Measurements from ENCODE around the gene HIGD1A. TPM values are rescaled to one million over a fixed set of nuclear protein-coding genes. Genes with fewer than 3 reads are reported as not detected.

Gene HIGD1A
- total and polyA plus RNA-seq, 5 donors: 179 to 348 (median 251) TPM

DNA sequence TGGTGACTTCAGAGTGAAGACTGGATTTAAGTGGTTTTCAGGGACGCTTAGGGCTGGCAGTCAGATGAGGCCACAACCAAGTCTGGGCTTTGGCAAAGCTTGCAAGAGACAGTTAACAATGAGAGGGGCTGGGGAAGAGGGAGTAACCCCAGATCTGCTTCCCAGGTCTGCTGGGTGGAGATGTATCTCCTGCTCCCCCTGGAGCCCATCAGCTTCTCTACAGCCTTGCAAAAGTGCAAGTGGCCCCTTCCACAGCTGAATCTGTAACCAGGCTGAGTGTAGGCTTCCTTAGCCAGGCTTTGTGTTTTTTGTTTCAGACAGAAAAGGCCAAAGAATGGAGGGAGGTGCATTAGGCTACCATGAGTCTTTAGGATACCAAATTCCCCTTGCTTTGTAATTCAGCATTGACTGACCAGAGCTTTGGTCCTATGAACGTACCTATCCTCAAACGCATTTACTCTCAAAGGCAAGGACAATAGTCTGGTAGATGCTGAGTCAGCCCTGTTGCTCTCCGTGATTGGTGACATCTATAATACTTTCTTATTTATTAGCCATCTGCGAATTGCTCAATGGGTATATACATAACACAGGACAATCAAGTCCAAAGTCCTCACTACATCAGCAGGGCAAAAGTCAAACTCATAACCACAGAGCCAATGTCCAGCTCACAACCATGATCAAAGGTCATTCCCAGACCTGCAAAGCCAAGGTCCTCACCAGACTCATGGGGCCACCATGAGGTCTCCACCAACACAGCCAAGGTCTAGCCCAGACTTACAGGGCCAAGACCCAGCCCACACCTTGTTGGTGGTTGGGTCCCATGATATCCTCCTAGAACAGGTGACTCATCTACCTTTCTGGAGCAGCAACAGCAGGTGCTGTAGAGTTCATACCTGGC is 48.4 kb downstream of the HIGD1A start:
- no peaks in the 10 kb centered on the region for H3K9me3 ChIP-seq (ENCODE audit: control insufficient read depth, low read length)
- H3K27ac ChIP-seq (ENCODE audit: low read length): no peak overlapping the region
- WGBS: 73% methylated on average over 5 of the region's 5 CpGs
- ATAC-seq: peak; percentile 37 to 51
- no peak for DNase-seq
- H3K27me3 ChIP-seq (ENCODE audit: control insufficient read depth, insufficient read depth): no peaks in the 10 kb centered on the region
- H3K4me3 ChIP-seq (ENCODE audit: low read length): no peak overlapping the region
- intact Hi-C loops (cut with DNase I): loop anchor here in 1 of 4 donors (10.0 kb wide), 1 partner anchor 511 kb away; no protein-coding TSS in a partner anchor
- H3K4me1 ChIP-seq (ENCODE audit: control insufficient read depth, insufficient read depth, low read length): no peaks in the 10 kb centered on the region

DNA sequence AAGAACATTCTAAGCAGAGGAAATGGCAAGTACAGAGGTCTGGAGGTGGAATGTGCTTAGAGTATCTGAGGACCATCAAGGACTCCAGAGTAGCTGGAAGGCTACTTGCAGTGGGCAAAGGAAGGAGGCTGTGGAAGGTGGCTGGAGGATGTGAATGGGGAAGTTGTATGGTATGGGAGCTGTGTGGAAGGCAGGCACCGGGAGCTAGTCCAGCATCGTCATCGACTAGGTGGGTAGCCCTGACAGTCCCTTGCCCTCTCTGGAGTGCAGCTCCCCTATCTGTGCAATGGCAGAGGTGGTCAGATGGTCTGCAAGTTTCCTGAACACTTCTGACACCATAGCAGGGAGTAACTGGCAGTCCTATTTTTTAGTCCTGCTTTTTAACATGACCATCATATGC is 50.5 kb downstream of the HIGD1A start:
- WGBS: 88% methylated on average over 3 of the region's 3 CpGs
- ATAC-seq (no peak), DNase-seq (no peak)
- no peak overlapping the region for H3K4me3 ChIP-seq (ENCODE audit: low read length)
- no peak overlapping the region for H3K27ac ChIP-seq (ENCODE audit: low read length)
- H3K27me3 ChIP-seq (ENCODE audit: control insufficient read depth, insufficient read depth): no peaks in the 10 kb centered on the region
- intact Hi-C loops (cut with DNase I): loop anchor here in 1 of 4 donors (10.0 kb wide), 1 partner anchor 509 kb away; no protein-coding TSS in a partner anchor
- no peaks in the 10 kb centered on the region for H3K9me3 ChIP-seq (ENCODE audit: control insufficient read depth, low read length)
- peaks cover 2% of the 10 kb centered on the region for H3K4me1 ChIP-seq (ENCODE audit: control insufficient read depth, insufficient read depth, low read length)

GRCh38 chr3:42752961-42753360 is 51.3 kb downstream of the HIGD1A start:
- no peak for ATAC-seq
- peaks cover 2% of the 10 kb centered on the region for H3K4me1 ChIP-seq (ENCODE audit: control insufficient read depth, insufficient read depth, low read length)
- 90% methylated on average over 4 of the region's 4 CpGs for WGBS
- no peak for DNase-seq
- no peaks in the 10 kb centered on the region for H3K9me3 ChIP-seq (ENCODE audit: control insufficient read depth, low read length)
- intact Hi-C loops (cut with DNase I): loop anchor here in 1 of 4 donors (10.0 kb wide), 1 partner anchor 508 kb away; no protein-coding TSS in a partner anchor
- no peaks in the 10 kb centered on the region for H3K27me3 ChIP-seq (ENCODE audit: control insufficient read depth, insufficient read depth)
- no peak overlapping the region for H3K4me3 ChIP-seq (ENCODE audit: low read length)
- no peak overlapping the region for H3K27ac ChIP-seq (ENCODE audit: low read length)

- no peaks in the 10 kb centered on the region for H3K9me3 ChIP-seq (ENCODE audit: control insufficient read depth, low read length)
- DNase-seq (no peak), ATAC-seq (no peak)
- H3K27me3 ChIP-seq (ENCODE audit: control insufficient read depth, insufficient read depth): no peaks in the 10 kb centered on the region
- peaks cover 2% of the 10 kb centered on the region for H3K4me1 ChIP-seq (ENCODE audit: control insufficient read depth, insufficient read depth, low read length)
- no peak overlapping the region for H3K4me3 ChIP-seq (ENCODE audit: low read length)
- no peak overlapping the region for H3K27ac ChIP-seq (ENCODE audit: low read length)
- intact Hi-C loops (cut with DNase I): loop anchor here in 1 of 4 donors (10.0 kb wide), 1 partner anchor 508 kb away; no protein-coding TSS in a partner anchor
- 97% methylated on average over 9 of the region's 9 CpGs for WGBS
Observed at GRCh38 chr3:42752441-42752840, 51.8 kb downstream of the HIGD1A start.

DNA sequence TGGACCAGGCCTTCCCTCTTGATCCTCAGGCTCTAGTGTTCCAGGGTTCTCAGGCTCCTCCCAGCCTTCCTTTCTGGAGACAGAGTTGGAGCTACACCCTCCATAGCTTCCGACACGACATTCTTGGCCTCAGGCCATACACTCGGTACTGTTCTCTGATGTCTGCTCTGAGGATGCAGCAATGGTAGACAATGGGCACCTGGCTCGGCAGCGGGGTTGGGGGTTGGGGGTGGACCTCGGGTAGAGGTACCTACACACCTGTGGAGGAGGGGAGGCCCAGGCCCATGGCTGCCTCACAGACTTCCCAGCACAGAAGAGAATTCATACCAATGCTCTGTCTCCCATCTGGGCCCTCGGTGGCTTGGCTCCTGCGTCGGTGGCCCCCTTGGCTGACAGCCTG is 52.7 kb downstream of the HIGD1A start:
- no peaks in the 10 kb centered on the region for H3K27me3 ChIP-seq (ENCODE audit: control insufficient read depth, insufficient read depth)
- H3K27ac ChIP-seq (ENCODE audit: low read length): no peak overlapping the region
- intact Hi-C loops (cut with DNase I): loop anchor here in 1 of 4 donors (10.0 kb wide), 1 partner anchor 507 kb away; no protein-coding TSS in a partner anchor
- peaks cover 8% of the 10 kb centered on the region for H3K4me1 ChIP-seq (ENCODE audit: control insufficient read depth, insufficient read depth, low read length)
- ATAC-seq (peak in 1 of 2 donors; percentile 30), DNase-seq (no peak)
- WGBS: 56% methylated on average over 9 of the region's 9 CpGs
- no peaks in the 10 kb centered on the region for H3K9me3 ChIP-seq (ENCODE audit: control insufficient read depth, low read length)
- no peak overlapping the region for H3K4me3 ChIP-seq (ENCODE audit: low read length)

GRCh38 chr3:42750834-42751233 is 53.5 kb downstream of the HIGD1A start:
- Histone ChIP-seq H3K27me3 (ENCODE audit: control insufficient read depth, insufficient read depth) (no peaks in the 10 kb centered on the region), H3K9me3 (ENCODE audit: control insufficient read depth, low read length) (no peaks in the 10 kb centered on the region), H3K27ac (ENCODE audit: low read length) (no peak overlapping the region), H3K4me1 (ENCODE audit: control insufficient read depth, insufficient read depth, low read length) (peaks cover 13% of the 10 kb centered on the region), H3K4me3 (ENCODE audit: low read length) (no peak overlapping the region)
- intact Hi-C loops (cut with DNase I): loop anchor here in 1 of 4 donors (10.0 kb wide), 1 partner anchor 506 kb away; no protein-coding TSS in a partner anchor
- ATAC-seq: no peak
- 94% methylated on average over 7 of the region's 7 CpGs for WGBS
- no peak for DNase-seq

- H3K9me3 ChIP-seq (ENCODE audit: control insufficient read depth, low read length): no peaks in the 10 kb centered on the region
- intact Hi-C loops (cut with DNase I): loop anchor here (5.0 to 10.0 kb wide), 5 partner anchors 87 to 505 kb away; partner anchors contain the start of genes NKTR (in 1 of the 4), SEC22C (in 1 of the 4) and ZBTB47 (in 1 of the 4)
- ATAC-seq (peak; percentile 7 to 19), DNase-seq (no peak)
- WGBS: 59% methylated on average over 10 of the region's 10 CpGs
- no peak overlapping the region for H3K27ac ChIP-seq (ENCODE audit: low read length)
- peaks cover 15% of the 10 kb centered on the region for H3K4me1 ChIP-seq (ENCODE audit: control insufficient read depth, insufficient read depth, low read length)
- H3K27me3 ChIP-seq (ENCODE audit: control insufficient read depth, insufficient read depth): no peaks in the 10 kb centered on the region
- no peak overlapping the region for H3K4me3 ChIP-seq (ENCODE audit: low read length)
Observed at GRCh38 chr3:42749753-42750231, 54.5 kb downstream of the HIGD1A start.

DNA sequence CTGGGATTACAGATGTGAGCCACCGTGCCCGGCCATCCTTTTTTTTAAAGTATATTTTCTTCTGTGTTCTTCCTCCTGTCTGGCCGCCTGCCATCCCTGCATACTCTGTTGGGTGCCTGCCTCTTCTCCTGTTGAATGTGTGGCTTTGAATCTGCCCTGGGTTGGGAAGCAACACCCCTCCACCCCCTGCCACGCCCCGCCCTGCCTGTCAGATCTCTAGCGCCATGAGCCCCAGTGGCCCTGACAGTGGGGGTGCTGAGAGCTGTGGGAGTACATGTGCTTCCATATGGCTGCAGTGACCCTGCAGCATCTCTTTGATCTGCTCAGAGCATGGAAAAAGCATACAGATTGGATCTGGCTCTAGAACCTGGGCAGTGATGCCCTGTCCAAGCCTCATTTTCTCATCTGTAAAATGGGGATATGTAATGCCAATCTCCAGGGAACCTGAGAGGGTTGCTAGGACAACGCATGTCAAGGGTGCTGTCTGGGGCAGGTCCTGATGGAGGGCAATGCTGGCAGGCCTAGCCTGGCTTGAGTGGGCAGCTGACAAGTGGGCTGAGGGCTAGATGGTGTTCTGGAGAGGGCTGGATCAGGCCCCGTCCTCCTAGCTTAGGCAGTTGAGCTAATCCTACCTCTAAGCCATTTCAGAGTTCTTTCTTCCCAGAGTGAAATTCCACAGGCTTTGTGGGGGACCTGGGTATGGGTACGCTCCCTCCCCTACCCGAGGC is 55.1 kb downstream of the HIGD1A start:
- Histone ChIP-seq H3K27ac (ENCODE audit: low read length) (no peak overlapping the region), H3K4me1 (ENCODE audit: control insufficient read depth, insufficient read depth, low read length) (peaks cover 15% of the 10 kb centered on the region), H3K4me3 (ENCODE audit: low read length) (no peak overlapping the region), H3K9me3 (ENCODE audit: control insufficient read depth, low read length) (no peaks in the 10 kb centered on the region), H3K27me3 (ENCODE audit: control insufficient read depth, insufficient read depth) (no peaks in the 10 kb centered on the region)
- ATAC-seq: no peak
- WGBS: 82% methylated on average over 10 of the region's 10 CpGs
- DNase-seq: no peak
- intact Hi-C loops (cut with DNase I): loop anchor here in 3 of 4 donors (5.0 to 10.0 kb wide), 4 partner anchors 87 to 164 kb away; partner anchors contain the start of genes NKTR (in 1 of the 3), SEC22C (in 1 of the 3) and ZBTB47 (in 1 of the 3)

- H3K27me3 ChIP-seq (ENCODE audit: control insufficient read depth, insufficient read depth): no peaks in the 10 kb centered on the region
- no peak overlapping the region for H3K27ac ChIP-seq (ENCODE audit: low read length)
- no peaks in the 10 kb centered on the region for H3K9me3 ChIP-seq (ENCODE audit: control insufficient read depth, low read length)
- H3K4me3 ChIP-seq (ENCODE audit: low read length): no peak overlapping the region
- DNase-seq: no peak
- ATAC-seq: no peak
- peaks cover 15% of the 10 kb centered on the region for H3K4me1 ChIP-seq (ENCODE audit: control insufficient read depth, insufficient read depth, low read length)
- intact Hi-C loops (cut with DNase I): loop anchor here in 3 of 4 donors (5.0 to 10.0 kb wide), 4 partner anchors 85 to 163 kb away; partner anchors contain the start of genes NKTR (in 1 of the 3), SEC22C (in 1 of the 3) and ZBTB47 (in 1 of the 3)
- 75% methylated on average over 6 of the region's 6 CpGs for WGBS
Observed at GRCh38 chr3:42747581-42747980, 56.7 kb downstream of the HIGD1A start.
